ENCODE results near the gene RAB3B.
"Not testable (repeated sequence)": the region's sequence is repeated elsewhere in the genome, so short reads cannot be mapped to it uniquely, and the experiment has no call there.

The RAB3B gene

GRCh38 chr1:51989582-51990477 is 670 bp downstream of the RAB3B start:
- no peak for DNase-seq (ENCODE audit: low read depth in 2 of 2)

DNA sequence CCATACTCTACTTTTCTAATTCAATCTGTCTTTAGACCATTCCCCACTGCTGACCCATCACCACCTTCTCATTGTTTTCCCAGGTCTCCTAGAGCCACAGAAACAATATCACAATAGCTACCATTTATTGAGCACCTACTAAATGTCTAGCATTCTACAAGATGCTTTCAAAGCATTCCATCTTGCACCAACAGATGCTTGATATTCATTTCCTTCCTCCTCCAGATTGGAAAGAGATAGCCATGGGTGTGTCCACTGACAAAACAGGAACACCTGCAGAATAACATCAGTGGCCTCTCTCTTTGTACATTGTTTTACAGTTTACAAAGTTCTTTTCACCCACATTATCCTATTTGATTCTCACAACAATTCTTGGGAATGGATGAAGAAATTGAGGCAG is 2.2 kb downstream of the RAB3B start:
- no peak for DNase-seq (ENCODE audit: low read depth in 2 of 2)

- DNase-seq (ENCODE audit: low read depth in 2 of 2), result no peak
Measured at GRCh38 chr1:51986718-51987117, 3.8 kb downstream of the RAB3B start.

DNA sequence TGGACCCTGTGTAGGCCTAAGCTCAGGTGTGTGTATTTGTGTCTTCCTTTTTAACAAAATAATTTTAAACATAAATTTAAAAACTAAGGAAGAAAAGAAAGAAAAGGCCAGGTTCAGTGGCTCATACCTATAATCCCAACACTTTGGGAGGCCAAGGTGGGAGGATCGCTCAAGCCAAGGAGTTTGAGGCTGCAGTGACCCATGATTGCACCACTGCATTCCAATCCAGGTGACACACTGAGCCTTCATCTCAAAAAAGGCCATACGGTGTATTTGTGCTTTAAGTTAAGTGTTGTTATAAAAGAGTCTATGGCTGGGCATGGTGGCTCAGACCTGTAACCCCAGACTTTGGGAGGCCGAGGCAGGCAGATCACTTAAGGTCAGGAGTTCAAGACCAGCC is 8.3 kb downstream of the RAB3B start:
- DNase-seq (ENCODE audit: low read depth in 2 of 2), result no peak

GRCh38 chr1:51981555-51981954 is 8.9 kb downstream of the RAB3B start:
- no peak for DNase-seq (ENCODE audit: low read depth in 2 of 2)

DNA sequence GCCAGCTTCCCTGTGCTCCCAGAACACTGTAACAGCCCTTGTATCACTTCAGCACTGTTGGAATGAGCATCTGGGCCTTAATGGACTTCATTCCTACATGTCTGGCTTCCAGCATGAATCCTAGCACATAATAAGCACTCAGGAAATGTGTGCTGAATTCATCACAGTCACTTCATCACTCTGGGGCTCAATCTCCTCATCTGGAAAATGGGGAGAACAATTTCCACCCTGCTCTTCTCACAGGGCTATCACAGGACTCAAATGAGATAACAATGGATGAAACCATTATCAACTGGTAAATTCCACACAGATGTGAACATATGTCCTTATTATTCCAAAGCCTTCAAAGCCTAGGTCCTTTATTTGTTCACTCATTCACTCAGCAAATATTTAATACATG is 12.4 kb downstream of the RAB3B start:
- DNase-seq (ENCODE audit: low read depth in 2 of 2), result no peak

- DNase-seq (ENCODE audit: low read depth in 2 of 2), result no peak
Measured at GRCh38 chr1:51976846-51977602, 13.5 kb downstream of the RAB3B start.

DNA sequence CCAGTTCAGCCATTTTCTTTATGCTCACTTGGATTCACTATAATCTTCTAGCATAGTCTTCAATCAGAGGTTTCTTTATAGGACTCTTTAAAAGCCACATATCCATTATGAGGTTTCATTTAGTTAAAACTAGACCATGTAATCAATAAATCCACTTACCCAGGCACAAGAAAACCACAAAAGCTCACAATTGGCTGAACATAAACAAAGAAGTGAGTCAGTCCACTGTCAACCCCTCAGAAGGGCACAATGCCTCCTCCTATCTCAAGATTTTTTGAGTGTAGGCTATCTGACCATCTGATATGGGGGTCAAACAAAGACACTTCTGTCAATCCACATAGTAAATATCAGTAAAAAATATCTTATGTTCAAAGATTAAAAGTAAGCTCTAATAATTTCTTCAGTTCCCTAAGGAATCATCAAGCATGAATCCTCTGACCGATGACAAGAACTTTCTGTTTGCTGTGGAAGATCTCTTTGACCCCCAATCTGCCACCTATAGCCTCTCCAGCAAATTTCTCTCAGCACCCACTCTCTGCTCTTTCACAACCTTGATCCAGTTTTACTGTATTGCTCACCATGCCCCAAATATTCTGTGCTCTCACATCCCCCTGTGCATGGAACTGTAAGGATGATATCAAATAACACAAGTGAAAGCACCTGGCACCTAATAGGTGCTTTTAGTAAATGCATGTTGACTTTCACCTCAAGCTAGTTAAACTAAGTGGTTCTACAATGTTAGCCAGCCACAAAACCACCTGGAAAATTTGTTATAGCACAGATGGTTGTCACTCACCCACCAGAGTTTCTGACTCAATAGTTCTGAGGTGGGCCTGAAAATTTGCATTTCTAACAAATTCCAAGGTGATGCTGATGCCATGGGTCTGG is 16.7 kb downstream of the RAB3B start:
- DNase-seq (ENCODE audit: low read depth in 2 of 2), result no peak

DNA sequence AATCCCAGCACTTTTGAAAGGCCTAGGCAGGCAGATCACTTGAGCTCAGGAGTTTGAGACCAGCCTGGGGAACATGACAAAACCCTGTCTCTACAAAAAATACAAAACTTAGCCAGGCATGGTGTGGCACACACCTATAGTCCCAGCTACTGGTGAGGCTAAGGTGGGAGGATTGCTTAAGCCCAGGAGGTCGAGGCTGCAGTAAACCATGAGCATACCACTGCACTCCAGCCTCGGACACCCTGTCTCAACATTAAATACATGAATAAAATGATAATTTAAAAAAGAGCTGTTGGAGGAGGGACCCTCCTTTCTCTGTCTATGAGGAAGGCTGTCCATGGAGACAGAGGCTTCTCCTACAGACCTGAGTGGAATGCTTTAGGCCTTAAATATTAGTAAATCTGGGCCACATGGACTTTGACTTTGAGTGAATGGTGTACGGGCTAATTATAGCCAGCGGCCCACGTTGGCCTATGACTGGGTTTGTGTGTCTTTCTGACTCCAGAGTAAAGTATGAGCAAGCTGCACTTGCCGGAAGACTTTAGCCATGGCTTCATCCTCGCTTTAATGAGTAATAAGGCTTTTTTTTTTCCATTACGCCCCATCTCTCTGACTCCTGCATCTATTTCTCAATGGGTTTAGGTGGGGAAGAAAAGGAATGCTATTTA is 21.3 kb downstream of the RAB3B start:
- DNase-seq (ENCODE audit: low read depth in 2 of 2), result no peak

- no peak for DNase-seq (ENCODE audit: low read depth in 2 of 2)
Measured at GRCh38 chr1:51968632-51969031, 21.9 kb downstream of the RAB3B start.

DNA sequence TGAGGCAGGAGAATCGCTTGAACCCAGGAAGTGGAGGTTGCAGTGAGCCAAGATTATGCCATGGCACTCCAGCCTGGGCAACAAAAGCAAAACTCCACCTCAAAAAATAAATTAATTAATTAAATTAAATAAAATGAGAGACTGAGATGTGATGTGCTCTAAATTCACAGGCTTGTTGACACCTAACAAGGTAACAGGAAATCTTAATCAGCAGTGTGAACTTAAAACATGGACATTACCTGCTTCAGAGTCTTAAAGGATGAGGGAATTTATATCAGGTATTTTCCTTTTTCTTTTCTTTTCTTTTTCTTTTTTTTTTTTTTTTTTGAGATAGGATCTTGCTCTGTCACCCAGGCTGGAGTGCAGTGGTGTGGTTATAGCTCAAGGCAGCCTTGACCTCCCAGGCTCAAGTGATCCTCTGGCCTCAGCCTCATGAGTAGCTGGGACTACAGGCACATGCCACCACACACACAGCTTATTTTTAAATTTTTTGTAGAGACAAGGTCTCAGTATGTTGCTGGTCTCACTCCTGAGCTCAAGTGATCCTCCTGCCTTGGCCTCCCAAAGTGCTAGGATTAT is 23.2 kb downstream of the RAB3B start:
- DNase-seq (ENCODE audit: low read depth in 2 of 2), result not testable (repeated sequence)

GRCh38 chr1:51966559-51966958 is 23.9 kb downstream of the RAB3B start:
- no peak for DNase-seq (ENCODE audit: low read depth in 2 of 2)

DNA sequence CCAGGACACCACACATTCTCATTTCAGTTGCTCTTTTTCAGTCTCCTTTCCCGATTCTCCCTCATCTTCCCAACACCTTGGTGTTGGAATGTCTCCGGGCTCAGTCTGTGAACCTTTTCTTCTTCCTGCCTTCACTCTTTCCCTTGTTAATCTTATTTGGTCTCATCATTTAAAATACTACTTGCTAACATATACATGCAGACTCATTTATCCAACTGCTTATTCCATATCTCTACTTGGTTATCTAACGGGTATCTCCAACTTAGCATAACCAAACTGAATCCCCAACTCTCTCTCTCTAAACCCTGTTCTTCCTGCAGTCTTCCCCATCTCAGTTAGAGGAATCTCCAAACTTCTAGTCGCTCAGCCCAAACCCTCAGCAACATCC is 26.2 kb downstream of the RAB3B start:
- DNase-seq (ENCODE audit: low read depth in 2 of 2), result no peak

DNA sequence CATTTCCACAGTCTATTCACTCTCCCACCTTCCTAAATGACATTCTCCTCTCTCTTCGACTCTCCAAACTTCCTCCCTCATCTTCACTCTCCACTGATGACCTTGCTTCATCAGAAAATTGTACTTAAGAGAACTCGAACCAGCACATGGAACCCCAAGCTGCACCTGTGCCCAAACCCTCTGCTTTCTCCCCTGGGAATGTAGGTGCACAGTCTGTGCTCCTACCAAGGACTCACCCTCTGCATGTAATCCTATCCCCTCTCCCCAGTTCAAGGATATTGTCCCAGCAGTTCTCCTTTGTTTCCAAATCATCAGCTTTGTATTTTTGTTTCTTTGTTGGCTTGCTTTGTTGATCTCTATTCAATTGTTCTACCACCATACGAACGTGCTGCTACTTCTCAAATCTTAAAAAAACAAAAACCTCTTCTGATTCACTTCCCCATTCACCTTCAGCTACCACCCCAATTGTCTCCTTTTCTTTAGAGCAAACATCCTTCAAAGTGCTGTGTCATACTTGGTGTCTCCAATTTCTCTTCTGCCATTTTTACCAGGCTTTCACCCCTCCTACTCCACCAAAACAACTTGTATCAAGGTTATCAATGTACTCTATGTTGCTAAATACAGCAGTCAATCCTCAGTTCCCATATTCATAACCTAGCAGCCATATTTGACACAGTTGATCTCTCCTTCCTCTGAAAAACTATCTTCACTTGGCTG is 26.8 kb downstream of the RAB3B start:
- DNase-seq (ENCODE audit: low read depth in 2 of 2), result no peak

DNA sequence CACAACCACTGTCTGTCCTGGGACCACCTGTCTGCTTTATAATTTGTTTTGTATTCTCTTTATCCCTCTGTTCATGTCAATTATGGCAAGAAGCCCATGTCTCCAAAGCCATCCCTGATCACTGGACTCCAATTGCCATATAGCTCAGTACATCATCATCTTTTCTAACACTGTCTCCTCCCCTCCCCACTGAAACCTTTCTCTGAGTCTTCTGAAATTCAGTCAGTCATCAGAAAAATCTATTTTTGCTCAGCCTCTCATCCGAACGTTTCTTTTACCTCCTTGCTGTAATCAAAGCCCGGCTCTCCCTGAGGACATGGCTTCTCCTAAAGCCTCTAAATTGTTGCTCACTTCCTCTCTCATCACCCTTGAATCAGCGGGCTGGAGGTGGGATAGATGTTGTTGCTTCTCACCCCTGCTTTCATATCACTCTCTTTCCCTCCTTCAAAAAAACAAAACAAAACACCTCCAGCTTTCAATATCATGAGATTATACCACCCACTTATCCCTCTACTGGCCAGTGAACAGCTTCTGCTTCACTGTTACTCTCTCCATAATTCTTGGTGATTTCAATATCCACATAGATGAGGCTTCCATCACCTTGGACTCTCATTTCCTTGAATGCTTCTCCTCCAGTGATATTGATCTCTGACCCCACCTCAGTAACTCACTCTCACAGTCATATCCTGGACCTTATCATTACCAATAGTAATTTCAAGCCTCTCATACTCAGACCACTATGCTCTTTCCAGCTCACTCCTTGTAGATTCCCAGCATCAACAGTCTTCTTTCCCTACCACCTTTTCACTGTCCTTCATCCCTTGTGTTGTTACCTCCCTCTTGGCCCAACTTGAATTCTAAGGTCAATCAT is 27.8 kb downstream of the RAB3B start:
- DNase-seq (ENCODE audit: low read depth in 2 of 2), result no peak

DNA sequence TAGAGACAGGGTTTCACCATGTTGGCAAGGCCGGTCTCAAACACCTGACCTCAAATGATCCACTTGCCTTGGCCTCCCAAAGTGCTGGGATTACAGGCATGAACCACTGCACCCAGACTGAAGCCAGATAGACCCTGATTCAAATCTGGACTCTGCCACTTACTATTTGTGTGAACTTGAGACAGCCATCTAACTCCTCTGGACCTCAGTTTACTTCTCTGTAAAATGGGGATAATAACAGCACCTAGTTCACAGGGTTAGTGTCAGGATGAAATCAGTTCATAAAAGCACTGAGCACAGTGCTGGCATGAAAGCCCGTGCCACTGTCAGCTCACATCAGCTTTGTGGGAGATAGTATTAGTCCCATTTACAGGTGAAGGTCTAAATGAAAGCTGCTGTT is 28.5 kb downstream of the RAB3B start:
- no peak for DNase-seq (ENCODE audit: low read depth in 2 of 2)

DNA sequence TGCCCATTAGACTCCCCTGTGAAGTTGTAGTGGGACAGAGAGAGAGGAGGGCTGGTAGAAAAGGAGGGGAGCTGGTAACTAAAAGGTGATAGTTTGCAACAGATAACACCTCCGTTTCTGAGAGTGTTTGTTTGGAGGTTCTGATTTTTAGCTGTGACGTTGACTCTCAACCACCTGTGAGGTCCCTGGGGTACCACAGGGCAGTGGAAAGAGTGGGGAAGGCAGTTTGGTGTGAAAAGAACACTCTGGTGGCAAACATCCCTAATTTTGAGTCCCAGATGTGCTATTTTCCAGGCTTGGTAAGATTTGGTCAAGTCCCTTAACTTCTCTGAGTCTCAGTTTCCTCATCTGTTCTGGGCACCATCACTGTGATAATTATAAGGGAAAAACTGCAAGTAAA is 29.3 kb downstream of the RAB3B start:
- DNase-seq (ENCODE audit: low read depth in 2 of 2), result no peak

- DNase-seq (ENCODE audit: low read depth in 2 of 2), result no peak
Measured at GRCh38 chr1:51960262-51960661, 30.2 kb downstream of the RAB3B start.

- no peak for DNase-seq (ENCODE audit: low read depth in 2 of 2)
Measured at GRCh38 chr1:51958824-51959223, 31.7 kb downstream of the RAB3B start.

DNA sequence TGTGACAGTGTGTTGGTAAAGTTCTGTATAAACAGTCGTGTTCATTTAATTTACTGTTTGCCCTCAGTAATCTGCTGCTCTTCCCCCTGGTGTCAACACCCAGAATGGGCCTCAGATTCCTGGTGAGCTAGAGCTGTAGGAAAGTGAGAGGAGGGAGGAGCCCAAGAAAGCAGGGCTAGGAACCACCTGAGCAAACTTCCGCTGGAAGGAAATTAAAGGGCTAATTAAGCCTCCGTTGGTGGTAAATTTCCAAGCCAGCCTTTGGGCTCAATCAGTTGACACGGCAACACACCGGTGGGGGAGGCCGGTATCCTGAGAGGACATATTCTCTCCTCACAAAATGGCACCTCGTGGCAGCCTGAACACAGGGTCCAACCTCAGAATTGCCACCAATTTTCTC is 32.9 kb downstream of the RAB3B start:
- no peak for DNase-seq (ENCODE audit: low read depth in 2 of 2)
